Kidney (tissue), 14 donors: ENCODE results near the gene CHAMP1. TPM values are rescaled to one million over a fixed set of nuclear protein-coding genes. Genes with fewer than 3 reads are reported as not detected.

Source experiments
- DNase-seq, 5 donors: peaks; one replicate each; pipeline ENCODE4 v3.0.0-alpha.2; 2013 to 2020
- FAIRE-seq: peaks from 2 replicates; lab custom pipeline; 2012; peaks lifted over from hg19 to GRCh38; lab: Jason Lieb, UNC
- H3K27ac ChIP-seq, 2 donors: one replicate each; pipeline ENCODE4 v1.7.0; 2013; ENCODE audit warnings: low read depth in 2 of 2, low read length in 2 of 2, inconsistent platforms in 1 of 2
- H3K27me3 ChIP-seq: one replicate; pipeline ENCODE4 v1.7.1; 2013; ENCODE audit warnings: low read length, inconsistent platforms; ENCODE audit not compliant: control insufficient read depth, insufficient read depth
- H3K36me3 ChIP-seq, 3 donors: one replicate each; pipeline versions ENCODE4 v1.7.0 to v1.7.1; 2013; ENCODE audit warnings: low read length in 3 of 3, control low read depth in 1 of 3, inconsistent platforms in 1 of 3; ENCODE audit not compliant: insufficient read depth in 3 of 3, control insufficient read depth in 2 of 3
- H3K4me1 ChIP-seq, 3 donors: one replicate each; pipeline versions ENCODE4 v1.7.0 to v1.7.1; 2013; ENCODE audit warnings: low read length in 3 of 3, inconsistent platforms in 1 of 3, low read depth in 1 of 3; ENCODE audit not compliant: control insufficient read depth in 2 of 3, insufficient read depth in 2 of 3
- H3K4me3 ChIP-seq, 3 donors: one replicate each; pipeline versions ENCODE4 v1.7.0 to v1.8.1; 2013; ENCODE audit warnings: low read length in 3 of 3, control low read depth in 1 of 3, inconsistent platforms in 1 of 3
- H3K9ac ChIP-seq, 3 donors: one replicate each; pipeline versions ENCODE4 v1.7.0 to v1.7.1; 2013; ENCODE audit warnings: low read length in 3 of 3, control low read depth in 1 of 3, inconsistent platforms in 1 of 3
- H3K9me3 ChIP-seq, 3 donors: one replicate each; pipeline versions ENCODE4 v1.7.0 to v1.7.1; 2013; ENCODE audit warnings: low read length in 3 of 3, control low read depth in 1 of 3, inconsistent platforms in 1 of 3; ENCODE audit not compliant: control insufficient read depth in 2 of 3, insufficient read depth in 1 of 3
- CTCF ChIP-seq: IDR thresholded peaks from 3 replicates; pipeline ENCODE4 v1.5.1; 2012; ENCODE audit warnings: mild to moderate bottlenecking, moderate library complexity, borderline replicate concordance; ENCODE audit not compliant: insufficient read depth; ENCODE audit errors: extremely low read depth
- intact Hi-C: fragments of 100-400 bp; cut with DNase I; formaldehyde crosslinking; loops from one replicate; pipeline ENCODE4 v1.11.1; 2022
- polyA plus RNA-seq: library from polyadenylated mRNA; stranded (reverse); fragments of 350-450 nt; fragmentation: Illumina TruSeq; extraction: RNeasy Lipid Tissue Mini Kit (QIAGEN cat#74804); gene quantifications from one replicate; pipeline ENCODE4 v1.2.3, GENCODE V29; 2014; ENCODE audit warnings: low read depth, low replicate concordance; ENCODE audit not compliant: insufficient read depth
- total RNA-seq: library from RNA; stranded (reverse); fragmentation: NEBNext Ultra II Directional; extraction: Animal tissue kit (Norgen Biotek cat#: 25700); gene quantifications from one replicate; pipeline ENCODE4 v1.2.1, GENCODE V29; 2021
- donor health status: control.
- donor health status: control.
- donor health status: control.
- donor health status: control.
- donor health status: control.
- donor health status: DM: yes; HTN: yes; CAD: no.
- donor health status: Normal renal cell carcinoma (clear cell type).

CHAMP1 gene
- total and polyA plus RNA-seq, 2 donors from 2014 or later, result 5.8 to 23.3 TPM

GRCh38 chr13:114283576-114283975 is 30.7 kb upstream of the CHAMP1 start:
- intact Hi-C loops, result no loop called here
- H3K27me3 ChIP-seq, result no peaks in the 10 kb centered on the region
- no peak for TF ChIP-seq CTCF
- H3K27ac ChIP-seq, result no peak overlapping the region
- no peak overlapping the region for H3K9ac ChIP-seq
- DNase-seq, result no peak
- peak overlapping the region in 1 of 3 donors; percentile 19 for H3K4me3 ChIP-seq
- FAIRE-seq, result no peak
- H3K9me3 ChIP-seq, result no peaks in the 10 kb centered on the region
- peaks cover 4 to 16% (median 8%) of the 10 kb centered on the region in 3 donors for H3K36me3 ChIP-seq
- H3K4me1 ChIP-seq, result peaks cover 2 to 17% (median 2%) of the 10 kb centered on the region in 3 donors

GRCh38 chr13:114284680-114285079 is 29.6 kb upstream of the CHAMP1 start:
- TF ChIP-seq CTCF, result no peak
- H3K9ac ChIP-seq, result no peak overlapping the region
- no peak for FAIRE-seq
- intact Hi-C loops, result no loop called here
- no peaks in the 10 kb centered on the region for H3K27me3 ChIP-seq
- no peaks in the 10 kb centered on the region for H3K9me3 ChIP-seq
- peaks cover 1 to 11% (median 2%) of the 10 kb centered on the region in 3 donors for H3K4me1 ChIP-seq
- no peak overlapping the region for H3K4me3 ChIP-seq
- H3K36me3 ChIP-seq, result peaks cover 8 to 16% (median 9%) of the 10 kb centered on the region in 3 donors
- no peak overlapping the region for H3K27ac ChIP-seq
- no peak for DNase-seq

- Histone ChIP-seq H3K9me3 (no peaks in the 10 kb centered on the region), H3K27ac (no peak overlapping the region), H3K36me3 (peaks cover 8 to 16% (median 9%) of the 10 kb centered on the region in 3 donors), H3K4me1 (peaks cover 0 to 5% (median 0%) of the 10 kb centered on the region in 3 donors), H3K27me3 (no peaks in the 10 kb centered on the region), H3K9ac (no peak overlapping the region), H3K4me3 (no peak overlapping the region)
- intact Hi-C loops, result no loop called here
- DNase-seq (no peak), FAIRE-seq (no peak)
- no peak for TF ChIP-seq CTCF
These were observed 29.0 kb upstream of the CHAMP1 start for GRCh38 chr13:114285166-114285808.
